NCI-H2107 (cell line): ENCODE results near the gene NIPA2.

Experiments
- DNase-seq: peaks from one replicate; lab custom pipeline; 2025; lab: John Stamatoyannopoulos, UW

NIPA2 gene

GRCh38 chr15:22839046-22839695 lies 705 bp downstream of the NIPA2 start:
- no peak for DNase-seq

DNA sequence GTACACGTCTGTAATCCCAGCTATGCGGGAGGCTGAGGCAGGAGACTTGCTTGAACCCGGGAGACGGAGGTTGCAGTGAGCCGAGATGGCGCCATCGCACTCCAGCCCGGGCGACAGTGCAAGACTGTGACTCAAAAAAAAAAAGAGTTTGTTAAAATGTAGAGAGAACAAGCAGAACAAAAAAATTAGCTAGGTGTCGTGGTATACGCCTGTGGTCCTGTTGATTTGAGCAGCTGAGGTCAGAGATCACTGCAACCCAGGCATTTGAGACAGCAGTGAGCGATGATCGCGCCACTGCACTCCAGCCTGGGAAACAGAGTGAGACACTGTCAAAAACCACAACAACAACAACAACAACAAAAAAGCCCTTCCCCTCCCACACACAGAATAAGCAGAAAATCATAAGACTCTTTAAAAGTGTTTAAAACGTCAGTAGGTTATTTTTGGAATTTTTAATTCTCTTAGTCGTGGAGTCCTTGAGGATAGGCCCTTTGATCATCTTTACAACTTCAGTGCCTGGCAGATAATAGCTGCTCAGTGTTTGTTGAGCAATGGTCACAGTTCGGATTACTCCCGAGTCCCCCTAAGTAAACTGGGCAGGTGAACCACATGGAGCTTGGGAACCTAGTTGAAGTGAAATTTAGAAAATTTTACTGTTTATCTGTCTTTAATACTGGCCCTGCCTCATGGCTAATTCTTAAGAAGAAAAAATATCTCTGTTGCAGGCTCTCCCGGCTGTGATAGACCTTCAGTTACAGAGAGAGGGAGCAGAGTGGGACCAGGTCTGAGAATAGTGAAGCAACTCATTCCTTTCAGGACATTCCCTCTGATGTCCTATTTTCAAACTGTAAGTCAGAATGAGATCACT lies 6.2 kb downstream of the NIPA2 start:
- DNase-seq: no peak

GRCh38 chr15:22845289-22845900 lies 6.9 kb downstream of the NIPA2 start:
- DNase-seq: no peak

- DNase-seq: no peak
Measured at GRCh38 chr15:22846073-22846472, 7.6 kb downstream of the NIPA2 start.

DNA sequence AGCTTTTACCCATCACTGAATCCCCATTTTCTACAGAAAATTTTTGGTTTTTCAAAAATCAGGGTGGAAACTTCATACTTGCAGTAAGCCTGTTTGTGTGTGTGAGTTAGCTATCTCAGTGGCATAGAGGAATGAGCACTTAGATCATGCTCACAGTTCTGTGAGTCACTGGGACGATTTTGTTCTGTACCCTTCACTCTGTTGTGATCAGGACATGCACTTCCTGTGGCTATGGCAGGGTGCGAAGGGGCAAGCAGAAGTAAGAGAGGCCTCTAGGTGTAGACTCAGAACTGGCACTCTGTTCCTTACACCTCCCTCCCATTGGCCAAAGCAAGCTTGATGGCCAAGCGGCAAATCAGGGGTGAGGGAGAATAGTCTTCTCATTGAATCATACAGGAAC lies 11.6 kb downstream of the NIPA2 start:
- no peak for DNase-seq

DNA sequence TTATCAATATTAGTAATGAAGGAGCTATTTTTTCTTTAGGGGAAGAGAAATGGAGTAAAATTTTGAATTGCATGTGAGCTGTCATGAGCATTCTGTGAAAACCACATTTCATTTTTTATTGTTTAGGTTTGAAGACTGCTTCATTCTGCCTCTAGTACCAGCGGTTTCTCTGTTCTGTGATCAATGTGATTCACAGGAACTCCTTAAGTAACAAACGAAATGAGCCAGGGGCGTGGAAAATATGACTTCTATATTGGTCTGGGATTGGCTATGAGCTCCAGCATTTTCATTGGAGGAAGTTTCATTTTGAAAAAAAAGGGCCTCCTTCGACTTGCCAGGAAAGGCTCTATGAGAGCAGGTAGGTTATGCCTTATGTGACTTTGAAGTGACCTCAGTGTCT lies 13.0 kb downstream of the NIPA2 start:
- DNase-seq: no peak

- DNase-seq: no peak
Measured at GRCh38 chr15:22855791-22856190, 17.3 kb downstream of the NIPA2 start.

DNA sequence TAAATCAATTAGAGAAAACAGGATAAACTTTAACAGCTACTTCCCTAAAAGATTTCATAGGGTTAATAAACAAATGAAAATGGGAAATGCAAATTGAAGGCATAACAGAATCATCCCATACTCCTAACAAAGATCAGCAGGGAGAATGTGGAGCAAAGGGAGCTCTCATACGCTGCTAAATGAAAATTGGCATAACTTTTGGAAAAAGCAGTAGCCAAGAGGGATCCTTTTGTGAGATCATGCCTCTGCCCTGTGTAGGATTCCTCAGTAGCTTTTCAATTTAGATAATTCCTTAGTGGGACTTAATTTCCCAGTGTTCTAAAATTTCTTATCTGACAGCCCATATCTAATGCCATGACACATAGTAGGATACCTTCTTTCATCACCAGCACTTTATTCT lies 18.2 kb downstream of the NIPA2 start:
- no peak for DNase-seq

- DNase-seq: no peak
Measured at GRCh38 chr15:22861161-22861560, 22.7 kb downstream of the NIPA2 start.

DNA sequence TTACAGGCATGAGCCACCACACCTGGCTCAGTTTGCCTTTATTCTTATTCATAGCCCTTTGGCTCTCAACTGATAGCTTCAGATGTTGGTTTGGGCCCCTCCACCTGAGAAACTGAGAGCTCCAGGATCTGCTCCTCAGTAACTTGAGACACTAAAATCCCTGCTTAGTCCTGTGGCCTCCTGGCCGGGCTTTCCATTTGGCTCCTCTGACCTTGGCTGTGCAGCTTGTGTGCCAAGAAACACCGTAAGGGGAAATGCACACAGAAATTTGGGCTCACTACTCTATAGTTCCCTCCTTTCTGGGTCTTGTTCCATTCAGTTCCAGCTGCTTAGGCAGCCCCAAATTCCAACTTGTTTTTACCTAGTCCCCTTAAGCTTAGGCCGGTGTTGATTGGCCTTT lies 24.9 kb downstream of the NIPA2 start:
- no peak for DNase-seq

- no peak for DNase-seq
Measured at GRCh38 chr15:22866079-22866478, 27.6 kb downstream of the NIPA2 start.

DNA sequence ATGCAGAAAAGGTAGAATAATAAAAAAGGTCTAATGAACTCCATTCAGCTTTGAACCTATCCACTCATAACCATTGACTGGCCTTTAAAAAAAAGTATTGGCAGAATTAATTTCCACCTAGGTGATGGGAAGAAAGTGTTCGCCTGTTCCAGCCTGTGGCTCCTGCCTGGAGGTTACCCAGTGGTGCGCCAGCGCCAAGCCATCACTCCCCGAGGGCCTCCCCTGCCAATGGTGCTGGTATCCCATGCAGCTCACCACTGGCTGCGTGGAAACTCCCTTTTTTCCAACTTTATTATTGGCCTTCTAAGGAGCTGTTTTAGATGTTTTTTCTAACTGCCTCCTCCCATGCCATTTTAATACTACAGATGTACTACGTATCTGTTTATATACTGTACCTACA lies 29.4 kb downstream of the NIPA2 start:
- DNase-seq: no peak

DNA sequence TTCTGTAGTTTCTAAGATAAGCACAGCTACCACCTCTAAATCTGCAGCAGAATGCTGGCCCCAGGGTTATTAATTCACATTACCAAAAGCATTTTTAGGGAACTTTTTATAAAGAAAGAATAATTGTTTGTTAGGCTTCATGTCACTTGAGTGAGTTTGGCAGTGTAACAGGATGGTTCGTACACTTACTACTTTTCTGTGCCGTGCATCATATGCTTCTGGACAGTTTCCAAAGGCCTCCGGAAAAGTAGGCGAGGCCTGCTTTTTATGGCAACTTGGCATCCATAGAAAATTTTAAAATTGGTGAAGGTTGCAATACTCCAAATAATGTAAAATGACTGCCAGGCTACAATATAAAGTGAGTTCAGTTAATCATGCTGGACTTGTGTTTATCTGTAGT lies 30.0 kb downstream of the NIPA2 start:
- DNase-seq: no peak

DNA sequence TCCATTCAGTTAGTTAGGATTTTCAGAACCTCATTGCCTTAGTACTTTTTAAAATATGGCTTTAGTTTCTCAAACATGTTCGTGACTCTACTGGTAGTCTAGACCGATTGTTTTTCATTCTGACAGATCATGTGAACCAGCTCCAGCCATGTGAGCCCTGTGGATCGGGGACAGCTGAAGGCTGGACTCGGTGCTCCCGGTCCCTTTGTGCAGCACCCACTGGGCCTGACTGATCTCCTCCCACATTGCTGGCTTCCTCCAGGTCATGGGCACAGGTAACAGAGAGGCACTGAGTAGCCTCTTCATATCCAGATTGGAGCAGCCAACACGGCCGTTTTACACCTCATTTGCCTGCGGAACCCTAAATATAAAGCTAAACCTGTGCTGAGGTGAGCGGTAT lies 30.5 kb downstream of the NIPA2 start:
- DNase-seq: no peak

GRCh38 chr15:22869856-22870255 lies 31.4 kb downstream of the NIPA2 start:
- no peak for DNase-seq

- DNase-seq: no peak
Measured at GRCh38 chr15:22870865-22871264, 32.4 kb downstream of the NIPA2 start.

GRCh38 chr15:22871481-22872086 lies 33.1 kb downstream of the NIPA2 start:
- DNase-seq: no peak

DNA sequence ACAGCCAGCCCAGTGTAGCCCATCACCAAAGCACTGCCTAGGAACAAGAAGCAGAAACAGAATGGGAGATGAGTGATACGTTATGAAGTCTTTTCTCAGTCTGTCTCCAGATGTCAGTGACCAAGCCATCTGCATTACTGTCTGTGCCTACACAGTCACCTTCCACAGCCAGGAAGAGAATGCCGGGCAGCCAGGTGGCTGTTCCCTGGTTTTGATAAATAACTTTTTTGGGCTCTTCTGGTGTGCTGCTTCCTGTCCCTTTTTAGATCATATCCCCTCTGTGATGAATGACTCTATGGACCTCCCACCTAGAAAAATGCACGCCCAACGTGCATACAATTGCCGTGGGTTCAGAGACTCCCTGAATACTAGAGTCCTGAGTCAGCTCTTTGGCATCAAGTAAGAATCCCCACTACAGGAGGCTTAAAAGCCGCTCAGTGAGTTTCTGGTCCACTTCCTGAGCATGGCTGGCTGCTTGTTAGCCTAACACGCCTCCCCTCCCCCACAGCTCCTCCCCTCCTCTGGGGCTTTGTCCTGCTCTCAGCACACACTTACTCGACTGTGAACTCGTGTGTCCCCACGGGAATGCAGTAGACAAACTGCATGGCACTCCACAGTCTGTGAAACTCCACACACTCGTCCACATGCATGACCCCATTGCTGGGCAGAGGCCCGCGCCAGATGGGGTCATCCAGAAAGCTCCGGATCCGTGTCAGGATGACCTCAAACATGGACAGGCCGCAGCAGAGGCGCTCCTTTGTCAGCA lies 34.7 kb downstream of the NIPA2 start:
- DNase-seq: no peak

- DNase-seq: no peak
Measured at GRCh38 chr15:22873841-22874240, 35.4 kb downstream of the NIPA2 start.

GRCh38 chr15:22874256-22874655 lies 35.8 kb downstream of the NIPA2 start:
- DNase-seq: no peak

DNA sequence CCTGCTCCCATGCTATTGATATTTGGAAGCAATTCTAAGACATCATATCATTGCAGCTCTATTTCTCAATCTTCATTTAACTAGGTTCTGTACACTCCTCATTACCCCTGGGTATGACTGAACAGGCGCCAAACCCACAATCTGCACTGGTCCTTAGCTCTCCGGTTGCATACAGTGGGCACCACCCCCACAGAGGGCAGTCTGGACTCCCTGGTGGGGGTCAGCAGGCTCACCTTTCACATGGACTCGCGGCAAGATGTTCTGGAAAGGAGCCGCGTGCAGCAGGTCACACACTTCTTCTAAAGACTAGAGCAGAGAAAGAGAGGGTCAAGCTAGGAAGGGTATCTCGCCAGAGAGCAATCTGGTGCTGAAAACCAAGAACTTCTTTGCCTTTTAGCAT lies 36.5 kb downstream of the NIPA2 start:
- DNase-seq: no peak

- no peak for DNase-seq
Measured at GRCh38 chr15:22877117-22877516, 38.7 kb downstream of the NIPA2 start.
